DND-41 (cell line): ENCODE measurements around the gene NCAPH2.

Experiments used
- EZH2 ChIP-seq: IDR thresholded peaks from 3 replicates; pipeline ENCODE4 v1.6.1; 2012; ENCODE audit warnings: borderline replicate concordance, low read depth, mild to moderate bottlenecking, moderate library complexity, low read length, inconsistent platforms; ENCODE audit not compliant: severe bottlenecking
- TF ChIP-seq, protein P1 (sequence below): IDR thresholded peaks from 2 replicates; pipeline ENCODE4 v1.5.1; 2012; ENCODE audit warnings: borderline replicate concordance, low read length, moderate library complexity, mild to moderate bottlenecking; ENCODE audit not compliant: poor library complexity, severe bottlenecking; ENCODE audit errors: extremely low read depth

- TF ChIP-seq, protein P1, sequence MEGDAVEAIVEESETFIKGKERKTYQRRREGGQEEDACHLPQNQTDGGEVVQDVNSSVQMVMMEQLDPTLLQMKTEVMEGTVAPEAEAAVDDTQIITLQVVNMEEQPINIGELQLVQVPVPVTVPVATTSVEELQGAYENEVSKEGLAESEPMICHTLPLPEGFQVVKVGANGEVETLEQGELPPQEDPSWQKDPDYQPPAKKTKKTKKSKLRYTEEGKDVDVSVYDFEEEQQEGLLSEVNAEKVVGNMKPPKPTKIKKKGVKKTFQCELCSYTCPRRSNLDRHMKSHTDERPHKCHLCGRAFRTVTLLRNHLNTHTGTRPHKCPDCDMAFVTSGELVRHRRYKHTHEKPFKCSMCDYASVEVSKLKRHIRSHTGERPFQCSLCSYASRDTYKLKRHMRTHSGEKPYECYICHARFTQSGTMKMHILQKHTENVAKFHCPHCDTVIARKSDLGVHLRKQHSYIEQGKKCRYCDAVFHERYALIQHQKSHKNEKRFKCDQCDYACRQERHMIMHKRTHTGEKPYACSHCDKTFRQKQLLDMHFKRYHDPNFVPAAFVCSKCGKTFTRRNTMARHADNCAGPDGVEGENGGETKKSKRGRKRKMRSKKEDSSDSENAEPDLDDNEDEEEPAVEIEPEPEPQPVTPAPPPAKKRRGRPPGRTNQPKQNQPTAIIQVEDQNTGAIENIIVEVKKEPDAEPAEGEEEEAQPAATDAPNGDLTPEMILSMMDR, result peak; percentile 57
- no peak for TF ChIP-seq EZH2
Measured at GRCh38 chr22:50469377-50470305, 38.4 kb upstream of the NCAPH2 start.
